ENCODE results near the gene PCDH12. TPM values are rescaled to one million over a fixed set of nuclear protein-coding genes. Genes with fewer than 3 reads are reported as not detected.

PCDH12 gene
- total RNA-seq, 1 experiment from 2014 or later, result not detected

- peaks cover 36 to 83% (median 82%) of the 10 kb centered on the region in 3 experiments; a peak in 6 of 7 replicates for H3K36me3 Mint-ChIP-seq (ENCODE audit: insufficient read depth in 1 of 3, low read depth in 3 of 3)
- Histone ChIP-seq H2BK12ac (ENCODE audit: insufficient read length, low read depth, low read length) (no peak overlapping the region), H2BK120ac (ENCODE audit: low read depth, low read length, poor library complexity, severe bottlenecking) (no peak overlapping the region), H3K9me3 (ENCODE audit: control insufficient read depth, low read depth, low read length) (no peaks in the 10 kb centered on the region), H3K4ac (ENCODE audit: low read depth, low read length) (no peak overlapping the region), H4K91ac (ENCODE audit: insufficient read length, low read depth, low read length) (no peak overlapping the region), H3K27me3 (ENCODE audit: insufficient read depth, low read length) (no peaks in the 10 kb centered on the region), H3K23ac (ENCODE audit: insufficient read length, low read depth, low read length) (no peak overlapping the region), H3K4me2 (ENCODE audit: insufficient read depth, insufficient read length, low read length) (no peak overlapping the region), H2BK5ac (ENCODE audit: insufficient read length, low read length) (no peak overlapping the region), H3K56ac (ENCODE audit: insufficient read length, low read depth, low read length) (no peak overlapping the region), H2BK15ac (ENCODE audit: low read depth, low read length) (no peak overlapping the region), H4K8ac (replicated peaks; ENCODE audit: insufficient read length, low read depth, low read length) (no peak overlapping the region), H3K79me1 (ENCODE audit: insufficient read depth, low read depth, low read length, poor library complexity, severe bottlenecking) (peaks cover under 1% of the 10 kb centered on the region), H3K9ac (ENCODE audit: extremely low read depth, insufficient read length, low read length) (no peak overlapping the region), H3K79me2 (ENCODE audit: insufficient read depth, low read length) (no peaks in the 10 kb centered on the region; the same call in 1 of the 2 replicates), H3K27ac (ENCODE audit: insufficient read length, low read depth, low read length) (no peak overlapping the region), H2AK5ac (ENCODE audit: insufficient read length, low read length) (no peak overlapping the region), H3K18ac (ENCODE audit: insufficient read length, low read depth, low read length) (no peak overlapping the region), H2AFZ (ENCODE audit: low read length) (no peak overlapping the region), H3K4me1 (ENCODE audit: insufficient read depth, low read length) (0 out of 2 replicates have a peak, but pooled peaks cover under 1% of the 10 kb centered on the region), H4K20me1 (ENCODE audit: control insufficient read depth, insufficient read depth, insufficient read length) (no peaks in the 10 kb centered on the region), H2BK20ac (ENCODE audit: low read depth, low read length, poor library complexity, severe bottlenecking) (no peak overlapping the region), H3T11ph (ENCODE audit: low read length) (no peak overlapping the region), H3K23me2 (ENCODE audit: insufficient read length, low read depth, low read length, poor library complexity, severe bottlenecking) (no peaks in the 10 kb centered on the region), H3K14ac (ENCODE audit: insufficient read depth, low read length) (no peak overlapping the region), H4K5ac (ENCODE audit: insufficient read length, low read depth, low read length) (no peak overlapping the region)
- TF ChIP-seq CTCF (conservative IDR thresholded peaks at IDR 0.05), result no peak
- WGBS (ENCODE audit: extremely low coverage, insufficient read length, low lambda C conversion rate), result no CpG with 5 or more reads among the region's 19 CpGs
- no peak overlapping the region; a peak in 1 of 7 replicates for H3K27ac Mint-ChIP-seq
- DNase-seq, result no peak
- peaks cover under 1 to 2% of the 10 kb centered on the region in 2 experiments; a peak in 3 of 4 replicates for H3K4me1 Mint-ChIP-seq
- H3K9me3 Mint-ChIP-seq, result no peaks in the 10 kb centered on the region
- H3K4me3 Mint-ChIP-seq, result no peak overlapping the region
- H3K27me3 Mint-ChIP-seq (ENCODE audit: low read depth), result no peaks in the 10 kb centered on the region
Measured at GRCh38 chr5:141929398-141930058, 28.5 kb downstream of the PCDH12 start.
